HL-60/S4 treated with phorbol 12-myristate 13-acetate at 8.2 ng/mL for 4 days and 3 days (cell line): ENCODE results near the gene SCCPDH.
"Not testable (repeated sequence)": the region's sequence is repeated elsewhere in the genome, so short reads cannot be mapped to it uniquely, and the experiment has no call there.

Source experiments
- in situ Hi-C: fragments of 300-500 bp; cut with MboI; formaldehyde crosslinking; loops from 2 replicates; pipeline ENCODE4 v1.15.0; 2022; ENCODE audit warnings: low sequenced_read_pairs

Gene SCCPDH

DNA sequence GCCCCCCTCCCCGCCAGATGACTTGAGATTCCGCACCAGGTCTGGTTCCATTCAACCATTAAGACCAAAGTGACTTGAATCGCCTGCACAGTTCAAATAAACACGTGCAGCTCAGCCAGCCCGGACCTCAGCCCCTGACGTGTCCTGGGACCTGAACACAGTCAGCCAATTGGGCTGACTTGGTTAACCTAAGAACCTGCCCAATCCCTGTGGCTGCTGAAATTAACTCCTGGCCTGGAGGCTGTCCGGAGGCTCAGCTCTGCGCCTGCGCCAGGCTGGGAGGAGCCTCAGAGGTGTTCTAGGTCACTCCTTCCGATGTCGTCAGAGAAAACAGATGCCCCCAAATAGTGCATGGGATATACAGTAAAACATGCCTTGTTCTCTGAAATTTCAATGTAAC, 73.4 kb downstream of the SCCPDH start:
- in situ Hi-C loops: no loop called here

DNA sequence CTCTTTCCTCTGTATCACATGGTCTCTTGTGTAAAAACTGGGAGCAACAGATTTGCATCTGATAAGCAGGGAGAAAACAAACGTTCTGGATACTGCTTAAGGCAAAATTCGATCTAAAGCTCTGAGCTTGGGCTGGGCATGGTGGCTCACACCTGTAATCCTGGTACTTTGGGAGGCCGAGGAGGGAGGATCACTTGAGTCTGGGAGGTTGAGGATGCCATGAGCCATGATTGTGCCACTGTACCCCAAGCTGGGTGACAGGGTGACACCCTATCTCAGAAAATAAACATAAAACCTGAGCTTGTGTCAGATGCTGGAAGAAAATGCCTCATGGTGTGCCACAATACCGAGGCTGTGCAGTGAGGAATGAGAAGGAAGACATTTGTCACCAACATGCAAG, 73.9 kb downstream of the SCCPDH start:
- in situ Hi-C loops: no loop called here

GRCh38 chr1:246798606-246799496, 74.6 kb downstream of the SCCPDH start:
- in situ Hi-C loops: no loop called here

- in situ Hi-C loops: no loop called here
These were observed 76.1 kb downstream of the SCCPDH start for GRCh38 chr1:246800356-246800755.

- in situ Hi-C loops: no loop called here
These were observed 76.5 kb downstream of the SCCPDH start for GRCh38 chr1:246800756-246801155.

GRCh38 chr1:246801241-246802020, 77.2 kb downstream of the SCCPDH start:
- in situ Hi-C loops: no loop called here

DNA sequence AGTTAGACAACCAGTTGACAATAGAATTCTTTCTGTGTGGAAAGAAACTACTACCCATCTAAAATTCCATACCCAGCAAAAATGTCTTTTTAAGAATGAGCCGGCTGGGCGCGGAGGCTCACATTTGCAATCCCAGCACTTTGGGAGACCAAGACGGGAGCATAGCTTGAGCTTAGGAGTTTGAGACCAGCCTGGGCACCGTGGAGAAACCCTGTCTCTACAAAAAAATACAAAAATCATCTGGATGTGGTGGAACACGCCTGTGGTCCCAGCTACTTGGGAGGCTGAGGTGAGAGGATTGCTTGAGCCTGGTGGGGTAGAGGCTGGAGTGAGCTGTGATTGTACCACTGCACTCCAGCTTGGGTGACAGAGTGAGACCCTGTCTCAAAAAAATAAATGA, 79.2 kb downstream of the SCCPDH start:
- in situ Hi-C loops: no loop called here

GRCh38 chr1:246803883-246804282, 79.7 kb downstream of the SCCPDH start:
- in situ Hi-C loops: no loop called here

DNA sequence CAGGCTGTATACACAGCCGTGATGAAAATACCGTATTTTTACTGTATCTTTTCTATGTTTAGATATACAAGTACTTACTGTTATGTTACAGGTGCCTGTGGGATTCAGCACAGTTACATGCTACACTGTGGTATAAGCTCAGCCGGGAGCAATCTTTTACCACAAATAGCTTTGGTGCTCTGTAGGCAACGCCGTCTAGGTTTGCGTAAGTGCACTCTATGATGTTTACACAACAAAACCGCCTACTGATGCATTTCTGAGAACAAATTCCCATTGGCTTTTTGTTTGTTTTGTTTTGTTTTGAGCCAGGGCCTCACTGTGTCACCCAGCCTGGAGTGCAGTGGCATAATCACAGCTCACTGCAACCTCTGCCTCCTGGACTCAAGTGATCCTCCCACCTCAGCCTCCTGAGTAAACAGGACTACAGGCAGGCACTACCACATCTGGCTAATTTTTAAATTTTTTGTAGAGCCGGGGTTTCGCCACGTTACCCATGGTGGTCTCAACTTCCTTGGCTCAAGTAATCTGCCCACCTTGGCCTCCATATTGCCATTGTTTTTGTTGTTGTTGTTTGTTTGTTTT, 81.0 kb downstream of the SCCPDH start:
- in situ Hi-C loops: no loop called here

- in situ Hi-C loops: no loop called here
These were observed 85.3 kb downstream of the SCCPDH start for GRCh38 chr1:246809473-246809872.

- in situ Hi-C loops: no loop called here
These were observed 87.8 kb downstream of the SCCPDH start for GRCh38 chr1:246811985-246812384.

- in situ Hi-C loops: not testable (repeated sequence)
These were observed 89.1 kb downstream of the SCCPDH start for GRCh38 chr1:246813325-246813724.

DNA sequence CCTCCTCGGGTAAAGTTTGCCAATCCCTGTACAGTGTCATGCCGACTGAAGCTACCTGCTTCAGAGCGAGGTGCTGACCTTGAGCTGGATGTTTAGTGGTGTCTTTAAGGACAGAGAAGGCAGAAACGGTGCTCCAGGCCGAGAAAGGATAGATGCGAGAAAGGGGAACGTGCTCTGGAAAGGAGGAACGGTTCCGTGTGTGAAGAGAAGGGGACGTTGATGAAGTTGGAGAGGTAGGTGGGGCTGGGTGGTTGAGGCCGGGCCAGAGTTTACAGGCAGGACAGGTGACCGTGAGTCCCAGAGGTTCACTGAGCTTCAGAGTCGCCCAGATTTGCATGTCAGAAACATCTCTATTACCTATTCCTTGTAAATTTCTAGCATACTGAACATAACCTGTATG, 90.7 kb downstream of the SCCPDH start:
- in situ Hi-C loops: no loop called here

DNA sequence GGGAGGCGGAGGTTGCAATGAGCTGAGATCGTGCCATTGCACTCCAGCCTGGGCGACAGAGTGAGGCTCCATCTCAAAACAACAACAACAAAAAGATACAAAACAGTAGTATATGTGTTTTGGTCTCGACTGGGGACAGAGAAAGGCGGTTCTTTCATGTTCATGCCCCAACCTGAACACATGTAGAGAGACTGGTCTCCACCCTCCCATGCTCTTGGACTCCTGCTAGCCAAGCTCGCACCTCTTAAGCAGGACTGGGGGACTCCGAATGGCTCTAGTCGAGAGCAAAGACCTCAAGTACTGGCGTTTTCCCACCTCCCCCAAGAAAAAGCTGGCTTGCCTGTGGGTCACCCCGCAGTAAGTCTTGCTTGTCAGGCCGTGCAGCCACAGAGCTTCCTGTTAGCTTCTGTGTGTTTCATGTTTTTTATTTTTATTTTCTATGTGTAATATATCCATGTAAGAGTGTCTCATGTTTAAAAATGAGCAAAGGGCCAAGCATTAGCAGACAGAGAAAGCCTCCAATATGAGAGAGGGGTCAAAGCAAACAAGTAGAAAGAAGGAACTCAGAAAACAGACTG, 91.6 kb downstream of the SCCPDH start:
- in situ Hi-C loops: no loop called here
